ENCODE measurements around the gene CDC5L.

Gene CDC5L

DNA sequence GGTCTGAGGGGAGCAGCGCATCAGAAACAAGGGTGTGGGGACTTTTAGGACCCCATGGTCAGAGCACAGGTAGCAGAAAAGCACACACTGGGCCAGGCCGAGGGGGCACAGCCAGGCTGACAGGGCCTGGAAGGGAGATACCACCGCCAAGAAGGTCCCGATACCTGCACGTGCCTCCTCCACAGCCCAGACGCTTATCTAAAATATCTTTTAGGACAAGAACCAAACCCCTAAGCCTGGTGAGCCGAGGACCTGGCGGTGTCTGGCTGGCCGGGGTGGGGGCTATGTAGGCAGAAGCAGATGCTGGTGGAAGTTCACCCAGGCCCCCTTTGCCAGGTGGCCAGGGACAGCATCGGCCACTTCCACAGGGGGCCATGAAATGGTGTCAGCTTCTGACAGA lies 89.3 kb downstream of the CDC5L start:
- no peak for DNase-seq

DNA sequence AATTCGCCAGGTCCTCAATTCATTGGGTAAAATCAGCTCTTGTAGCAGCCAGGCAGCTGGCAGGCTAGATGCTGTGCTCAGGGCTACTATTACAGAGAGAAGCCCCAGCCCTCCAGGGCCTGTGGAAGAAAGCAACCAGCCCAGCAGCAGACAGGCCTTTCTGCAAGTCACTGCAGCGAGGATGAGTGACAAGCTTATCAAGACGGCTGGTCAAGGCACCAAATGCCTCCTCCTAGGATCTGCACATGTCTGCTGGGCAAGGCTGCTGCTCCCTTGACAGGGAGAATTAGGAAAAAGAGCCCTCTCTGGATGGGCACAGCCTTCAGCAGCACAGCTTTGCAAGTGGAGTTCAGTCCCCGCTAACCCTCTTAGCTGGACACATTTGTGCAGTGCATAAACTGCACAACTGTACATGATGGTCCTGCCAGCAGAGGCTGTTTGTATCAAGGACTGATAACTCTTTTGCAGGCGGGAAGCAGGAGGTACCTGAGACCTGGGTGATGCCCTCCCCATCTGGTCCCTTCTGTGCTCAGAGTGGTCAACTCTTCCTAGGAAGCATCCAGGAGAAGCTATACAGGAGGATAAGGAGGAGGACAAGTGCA lies 89.9 kb downstream of the CDC5L start:
- DNase-seq, result no peak

DNA sequence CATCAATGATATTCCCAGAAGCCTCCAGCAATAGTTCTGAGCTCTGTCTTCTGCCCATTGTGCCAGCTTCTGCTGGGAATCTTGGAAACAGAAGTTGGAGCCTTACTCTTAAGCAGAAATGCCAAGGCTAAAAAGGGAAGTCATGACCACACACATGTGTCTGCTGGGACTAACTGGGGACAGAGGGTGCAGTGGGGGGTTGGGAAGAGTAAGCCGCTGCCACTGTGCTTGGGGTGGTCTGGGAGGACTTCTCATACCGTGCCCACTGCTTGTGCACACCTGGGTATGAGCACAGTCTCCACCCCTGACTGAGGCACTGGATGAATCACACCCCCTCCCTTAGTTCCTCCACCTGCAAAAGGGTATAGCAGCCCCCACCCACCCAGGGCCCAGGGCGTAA lies 90.7 kb downstream of the CDC5L start:
- no peak for DNase-seq

DNA sequence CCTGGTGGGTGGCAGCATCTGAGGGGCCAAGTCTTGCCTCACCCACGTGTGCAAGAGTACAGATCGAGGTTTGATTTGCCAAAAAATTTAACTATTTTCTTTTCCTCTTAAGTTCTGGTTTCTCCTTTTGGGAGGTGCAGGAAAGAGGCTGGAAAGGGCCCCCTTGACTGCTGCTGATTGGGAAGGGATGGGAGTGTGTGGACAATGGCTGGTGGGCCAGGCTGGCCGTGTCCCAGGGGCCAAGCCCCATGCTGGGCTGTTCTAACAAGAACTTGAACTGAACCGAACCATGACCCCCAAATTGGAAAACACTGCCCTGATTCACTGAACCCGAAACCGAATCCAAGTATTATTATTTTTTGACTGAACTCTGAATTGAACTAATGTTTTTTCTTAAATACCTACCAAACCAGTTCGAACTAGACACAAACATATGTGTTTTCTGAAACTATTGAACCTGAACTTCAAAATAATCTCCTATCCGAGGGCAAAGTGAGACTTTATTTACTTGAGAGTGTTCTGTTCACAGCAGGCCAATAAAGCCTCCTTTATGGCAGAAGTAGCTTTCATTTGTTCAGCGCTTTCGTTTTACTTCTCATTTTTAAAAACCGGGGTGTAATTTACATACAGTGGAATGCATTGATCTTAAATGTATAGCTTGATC lies 91.2 kb downstream of the CDC5L start:
- DNase-seq, result no peak

DNA sequence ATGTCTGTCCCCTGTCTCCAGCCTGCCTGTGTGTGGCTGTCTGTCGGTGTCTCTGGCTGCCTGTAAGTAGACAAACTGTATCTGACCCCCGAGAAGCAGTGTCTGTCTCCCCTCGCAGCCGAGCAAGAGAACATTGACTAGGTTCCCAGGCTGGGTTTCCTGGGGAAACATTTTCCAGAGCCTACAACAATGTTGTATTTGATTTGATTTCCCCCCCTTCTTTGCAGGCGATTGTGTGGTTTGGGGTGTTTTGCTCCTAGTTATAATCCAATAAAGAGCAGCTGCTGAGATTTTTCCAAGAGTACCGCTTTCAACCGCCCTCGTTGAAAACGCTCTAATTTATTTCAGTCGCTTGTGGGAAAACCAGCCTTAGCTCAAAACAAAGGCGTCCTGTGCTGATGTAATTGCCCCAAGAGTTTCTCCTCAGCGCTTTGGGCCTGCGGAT lies 92.6 kb downstream of the CDC5L start:
- no peak for DNase-seq

DNA sequence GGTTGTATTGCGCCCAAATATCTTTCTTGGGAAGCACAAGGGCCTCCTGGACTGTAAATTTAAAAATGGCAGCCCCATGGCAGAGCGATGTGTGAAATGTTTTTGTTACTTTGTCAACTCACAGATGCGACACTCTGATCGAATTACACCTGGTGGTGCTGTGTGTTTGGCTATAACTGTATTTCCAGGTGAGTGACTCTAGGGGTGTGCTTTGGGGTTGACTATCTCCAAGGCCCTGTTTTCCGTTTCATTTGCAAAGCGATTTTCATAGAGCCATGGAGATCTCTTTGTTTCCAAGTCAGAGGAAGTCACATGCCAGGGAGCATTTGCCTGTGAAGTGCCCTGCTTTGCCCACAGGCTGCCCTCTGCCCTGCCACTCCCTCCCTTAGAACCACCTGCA lies 93.5 kb downstream of the CDC5L start:
- DNase-seq, result no peak

DNA sequence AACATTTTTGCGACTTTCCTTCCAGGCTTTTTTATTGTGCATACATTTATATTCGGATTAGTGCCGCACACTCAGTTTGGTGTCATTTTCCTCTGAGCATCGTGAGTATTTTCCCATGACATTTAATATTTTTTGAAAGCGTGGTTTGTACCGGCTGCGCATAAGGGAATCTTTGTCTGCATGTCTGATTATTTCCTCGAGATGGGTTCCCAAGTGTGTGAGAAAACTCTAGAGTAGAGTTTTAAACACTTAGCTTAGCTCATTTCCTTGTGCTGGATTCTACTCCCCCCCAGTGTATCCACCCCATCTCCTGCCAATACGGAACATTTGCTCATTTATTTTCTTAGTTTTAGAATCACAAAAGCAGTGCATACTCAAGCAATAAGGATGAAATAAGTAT lies 94.3 kb downstream of the CDC5L start:
- DNase-seq, result no peak

DNA sequence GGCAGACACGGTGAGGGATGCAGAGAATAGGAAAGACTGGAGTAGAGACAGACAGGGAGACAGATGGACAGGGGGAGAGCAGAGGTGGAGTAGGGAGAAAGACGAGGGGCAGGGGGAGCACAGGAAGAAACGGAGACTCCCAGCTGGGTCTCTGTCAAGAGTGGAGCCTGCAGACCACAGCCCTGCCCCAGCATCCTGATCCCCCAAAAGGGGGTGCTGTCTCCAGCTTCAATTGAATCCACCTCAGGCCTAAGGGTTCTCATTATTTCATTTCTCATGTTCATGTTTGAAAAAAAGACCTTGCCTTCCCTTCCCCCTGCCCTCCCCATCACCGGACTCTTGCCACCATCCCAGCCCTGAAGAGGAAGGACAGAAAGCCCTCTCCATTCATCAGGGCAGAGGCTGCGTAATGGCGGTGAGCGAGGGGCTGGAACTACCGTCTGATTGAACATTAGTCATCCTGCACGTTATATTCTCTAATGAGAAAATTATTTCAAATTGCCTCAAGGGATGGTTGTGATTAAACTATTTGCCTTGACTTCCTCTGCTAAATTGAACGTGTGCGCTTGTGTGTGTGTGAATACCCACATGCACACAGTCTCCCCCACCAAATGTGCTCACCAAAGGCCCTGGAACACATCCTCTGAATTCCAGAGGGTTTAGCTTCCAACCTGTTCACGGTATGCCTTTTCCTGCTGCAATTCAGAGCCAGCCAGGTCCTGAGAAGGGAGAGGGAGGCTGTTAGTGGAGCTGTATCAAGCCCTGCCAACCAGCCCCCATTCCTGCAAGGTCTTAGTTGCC lies 98.3 kb downstream of the CDC5L start:
- DNase-seq, result no peak

DNA sequence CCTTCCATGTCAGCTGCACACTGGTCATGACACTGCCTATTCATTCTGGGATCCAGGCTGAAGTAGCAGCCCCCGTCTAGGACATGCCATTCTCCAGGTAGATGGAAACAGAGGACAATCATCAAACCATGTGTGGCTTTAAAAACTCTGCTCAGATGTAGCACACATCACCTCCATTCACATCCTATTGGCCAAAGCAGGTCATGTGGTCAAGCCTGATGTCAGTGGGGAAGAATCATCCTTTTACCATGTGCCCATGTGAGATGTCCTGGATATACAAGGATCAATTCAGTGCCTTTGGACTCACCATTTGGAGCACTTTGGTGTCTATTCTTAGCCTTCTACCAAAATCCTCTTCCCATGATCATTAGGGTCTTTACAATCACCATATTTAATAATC lies 99.5 kb downstream of the CDC5L start:
- no peak for DNase-seq

DNA sequence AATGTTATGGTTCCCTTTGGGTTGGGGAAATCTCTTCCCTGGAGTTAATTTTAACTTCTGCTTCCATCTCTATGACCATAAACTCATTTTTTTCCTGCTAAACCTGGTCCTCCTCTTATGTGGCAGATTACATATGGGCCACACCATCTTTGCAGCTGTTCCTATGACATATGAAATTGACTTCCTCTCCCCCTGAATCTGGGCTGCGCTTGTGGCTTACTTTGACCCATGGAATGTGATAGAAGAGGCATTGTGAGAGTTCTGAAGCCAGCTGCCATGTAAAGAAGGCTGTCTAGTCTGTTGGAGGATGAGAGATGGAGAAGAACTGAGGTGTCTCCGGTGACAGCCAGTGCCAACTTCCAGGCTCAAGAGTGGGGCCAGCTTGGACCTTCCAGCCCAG lies 100.1 kb downstream of the CDC5L start:
- DNase-seq, result no peak

DNA sequence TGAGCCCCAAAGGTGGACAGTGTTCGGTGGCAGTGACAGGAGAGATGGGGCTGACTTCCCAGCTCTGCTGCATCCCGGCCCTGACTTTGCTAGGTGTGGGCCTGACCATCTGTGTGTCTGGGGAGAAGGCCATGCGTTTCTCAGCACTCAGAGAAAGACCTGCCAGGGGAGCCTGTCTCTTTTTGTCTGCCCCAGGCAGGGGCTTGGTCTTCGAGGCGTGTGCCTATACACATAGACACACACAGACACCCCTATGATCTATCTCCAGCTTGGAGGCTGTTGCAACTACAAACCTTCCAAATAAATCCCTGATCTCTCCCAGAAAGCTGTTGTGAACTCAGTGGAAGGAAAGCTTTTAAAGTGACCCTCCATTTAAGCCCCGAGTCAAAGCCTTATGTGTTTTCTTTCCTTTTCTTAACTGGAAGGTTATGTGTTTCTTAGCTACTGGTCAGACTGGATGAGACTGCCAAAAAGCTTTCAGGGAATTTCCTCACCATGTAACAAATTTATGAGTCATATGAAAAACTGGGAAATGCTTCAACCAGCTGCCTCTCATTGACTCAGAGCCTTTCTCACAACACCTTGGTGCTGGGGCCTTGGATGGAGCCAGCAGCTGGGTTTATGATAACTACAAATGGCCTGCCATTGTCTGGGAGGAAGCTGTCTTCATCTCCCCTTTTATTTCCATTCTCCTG lies 102.6 kb downstream of the CDC5L start:
- DNase-seq, result no peak

DNA sequence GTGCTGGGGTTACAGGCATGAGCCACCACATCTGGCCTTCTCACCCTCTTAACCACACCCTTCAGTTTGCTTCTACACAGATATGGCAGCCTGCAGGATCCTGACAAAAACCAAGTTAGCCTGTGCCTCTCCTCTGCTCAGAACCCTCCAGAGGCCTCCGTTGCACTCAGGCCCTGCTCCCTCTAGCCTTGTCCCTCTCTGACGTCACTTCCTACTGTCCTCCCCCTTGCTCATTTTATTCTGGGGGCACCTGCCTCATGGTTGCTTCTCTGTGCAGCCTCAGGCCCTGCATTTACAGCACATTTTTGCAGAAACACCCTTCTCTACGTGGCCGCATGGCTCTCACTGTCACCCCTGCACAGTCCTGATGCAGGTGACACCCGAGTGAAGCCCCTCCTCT lies 105.6 kb downstream of the CDC5L start:
- no peak for DNase-seq

DNA sequence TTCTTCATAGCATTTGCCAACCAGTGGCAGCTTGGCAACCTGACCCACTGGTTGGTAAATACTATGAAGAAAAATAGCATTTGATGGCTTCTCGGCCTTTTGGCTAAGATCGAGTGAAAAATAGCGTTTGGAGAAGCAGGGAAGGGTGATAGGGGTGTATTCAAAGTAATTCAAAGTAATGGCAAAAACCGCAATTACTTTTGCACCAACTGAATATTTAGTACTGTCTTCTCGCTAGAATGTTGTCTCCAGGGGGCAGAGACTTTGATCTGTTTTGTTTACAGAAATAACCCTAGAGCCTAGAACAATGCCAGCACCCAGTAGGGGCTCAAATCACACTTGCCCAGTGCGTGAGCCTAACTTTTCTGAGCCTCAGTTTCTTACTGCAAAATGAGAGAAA lies 106.1 kb downstream of the CDC5L start:
- no peak for DNase-seq

DNA sequence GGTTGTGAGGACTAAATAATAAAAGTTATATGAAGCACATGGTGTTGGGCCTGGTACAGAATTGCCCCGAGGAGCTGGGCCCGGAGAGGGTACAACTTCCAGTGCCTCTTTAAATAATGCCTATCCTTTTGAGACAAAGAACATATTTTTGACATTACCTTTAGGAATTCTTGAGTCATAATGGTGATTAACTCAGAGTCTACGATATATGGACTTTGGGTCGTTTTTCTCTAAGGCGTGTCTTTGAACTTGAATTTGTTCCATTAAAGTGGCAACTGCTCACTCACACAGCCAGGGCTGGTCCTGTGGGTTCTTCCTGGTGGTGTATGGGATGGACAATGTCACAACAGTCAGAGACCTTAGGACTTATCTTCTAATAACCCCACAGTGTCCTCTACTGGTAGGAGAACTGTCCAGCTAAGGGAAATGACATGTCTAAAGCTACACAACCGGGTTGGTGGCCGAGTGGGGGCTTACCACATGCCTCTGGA lies 106.5 kb downstream of the CDC5L start:
- no peak for DNase-seq

DNA sequence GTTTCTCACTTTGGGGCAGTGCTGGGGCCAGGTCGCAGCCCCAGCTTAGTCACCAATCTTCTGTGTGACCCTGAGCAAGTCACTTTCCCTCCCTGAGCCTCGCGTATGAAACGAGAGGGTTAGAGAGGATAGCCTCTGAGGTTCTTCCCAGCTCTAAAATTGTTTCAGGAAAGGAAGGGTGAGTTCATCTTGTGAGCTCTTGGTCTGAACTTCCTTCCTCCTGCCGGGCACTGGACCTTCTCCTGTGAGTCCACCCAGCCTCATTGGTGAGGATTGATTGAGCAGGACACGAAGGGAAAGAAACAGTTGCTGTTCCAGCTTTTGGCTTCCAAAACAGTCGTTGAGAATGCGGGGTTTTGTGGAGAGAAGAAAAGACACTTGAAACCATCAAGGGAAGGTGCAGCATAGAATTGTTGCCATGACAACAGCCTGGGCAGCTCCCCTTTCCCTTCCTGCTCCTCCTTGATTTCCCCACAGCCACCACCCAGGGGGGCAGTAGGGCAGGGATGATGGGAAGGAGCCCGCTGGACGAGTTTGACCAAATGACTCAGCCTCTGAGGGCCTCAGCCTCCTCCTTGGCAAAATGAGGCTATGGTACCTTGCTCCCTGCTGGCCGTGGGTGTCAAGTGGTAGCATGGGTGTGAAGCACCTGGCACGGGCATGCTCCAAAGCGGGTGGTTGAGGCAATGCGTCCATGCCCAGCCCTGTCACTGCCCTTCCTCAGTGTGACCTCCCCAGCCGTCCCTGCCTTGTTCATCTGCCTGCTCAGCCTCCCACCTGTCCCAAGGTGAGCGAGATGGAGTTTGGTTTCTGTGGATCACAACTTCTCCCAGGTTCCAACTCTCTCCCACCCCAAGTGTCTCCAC lies 107.8 kb downstream of the CDC5L start:
- no peak for DNase-seq

DNA sequence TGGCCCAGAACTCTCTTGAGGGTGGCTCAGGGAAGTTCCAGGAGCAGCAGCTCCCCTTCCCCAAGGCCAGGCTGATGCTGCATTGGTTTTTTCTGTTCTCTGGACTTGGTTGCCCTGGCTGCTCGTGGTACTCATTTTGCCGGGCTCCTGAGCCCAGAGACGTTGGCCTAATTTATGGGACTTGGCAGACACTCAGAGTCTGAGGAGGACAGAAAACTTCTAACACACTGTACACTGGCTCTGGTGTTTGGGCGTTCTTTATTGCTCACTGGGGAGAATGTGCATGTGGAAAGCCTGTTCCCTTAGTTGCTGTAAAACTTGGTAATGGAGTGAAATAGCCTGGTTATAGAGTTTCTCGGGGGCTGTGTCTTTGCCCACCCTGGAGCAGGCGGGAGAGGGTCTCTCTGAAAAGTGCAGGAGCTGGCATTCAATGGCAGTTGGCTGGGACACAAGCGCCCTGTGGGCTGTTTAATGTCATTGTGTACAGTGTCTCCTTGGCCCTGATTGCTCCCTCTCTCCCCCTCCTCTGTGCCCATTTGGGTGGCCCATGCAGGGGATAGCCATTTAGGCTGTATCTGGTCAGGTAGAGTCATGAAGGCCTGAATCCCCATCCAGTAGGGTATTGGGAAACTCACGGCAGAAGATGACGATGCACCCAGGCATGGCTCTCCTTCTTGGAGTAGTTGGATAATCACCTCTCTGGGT lies 109.3 kb downstream of the CDC5L start:
- DNase-seq, result no peak

DNA sequence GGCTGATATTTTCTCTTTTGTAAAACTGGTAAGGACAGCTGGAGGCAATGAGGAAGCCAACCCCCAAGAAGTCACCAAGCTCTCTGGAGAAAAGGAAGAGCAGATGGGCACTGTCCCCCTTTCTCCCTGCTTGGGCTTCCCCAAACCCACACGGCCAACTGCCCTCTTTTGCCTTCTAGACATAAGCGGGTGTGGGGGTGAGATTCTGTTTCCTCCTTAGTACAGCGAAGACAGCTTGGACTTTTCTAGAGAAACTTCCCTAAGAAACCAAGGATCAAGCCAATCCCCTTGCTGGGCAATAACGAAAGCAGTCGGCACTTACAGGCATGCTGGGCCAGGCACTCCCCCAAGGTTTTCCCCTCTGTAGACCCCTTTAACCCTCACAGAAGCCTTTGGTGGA lies 110.3 kb downstream of the CDC5L start:
- no peak for DNase-seq

DNA sequence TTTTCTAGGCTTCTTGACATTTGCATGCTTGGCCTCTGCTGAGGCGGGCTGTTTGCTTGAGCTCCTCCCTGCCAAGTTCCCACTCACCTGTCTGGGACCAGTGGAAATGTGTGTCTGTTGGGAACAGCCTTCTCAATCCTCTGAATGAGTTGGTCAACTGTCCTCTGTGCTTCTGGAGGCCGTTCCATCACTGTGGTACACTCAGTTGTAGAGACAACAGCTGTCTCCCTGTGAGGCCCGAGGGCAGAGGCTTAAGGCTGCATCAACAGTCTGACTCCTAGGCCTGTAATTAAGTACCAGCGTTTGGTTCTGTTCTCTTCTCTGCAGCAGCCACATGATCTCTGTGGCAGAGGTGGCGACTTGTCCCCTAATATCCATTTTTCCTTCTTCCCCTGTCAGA lies 110.9 kb downstream of the CDC5L start:
- no peak for DNase-seq

DNA sequence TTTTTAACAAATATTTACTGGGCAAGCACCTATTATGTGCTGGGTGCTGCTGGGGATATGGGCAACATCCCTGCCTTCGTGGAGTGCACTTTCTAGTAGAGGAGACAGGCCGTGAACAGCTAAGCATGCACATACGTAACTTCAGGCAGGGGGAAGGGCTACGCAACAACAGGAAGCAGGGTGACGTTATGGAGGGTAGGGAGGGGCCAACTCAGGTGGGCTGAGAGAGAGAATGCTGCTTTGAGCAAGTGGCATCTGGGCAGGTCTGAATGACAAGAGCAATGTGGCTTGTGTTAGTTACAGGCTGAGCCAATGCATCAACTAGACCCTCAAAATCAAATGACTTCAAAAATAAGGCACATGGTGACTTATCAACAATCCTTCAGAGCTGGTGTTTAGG lies 112.1 kb downstream of the CDC5L start:
- no peak for DNase-seq
